ENCODE data around the gene RASSF7.

DNA sequence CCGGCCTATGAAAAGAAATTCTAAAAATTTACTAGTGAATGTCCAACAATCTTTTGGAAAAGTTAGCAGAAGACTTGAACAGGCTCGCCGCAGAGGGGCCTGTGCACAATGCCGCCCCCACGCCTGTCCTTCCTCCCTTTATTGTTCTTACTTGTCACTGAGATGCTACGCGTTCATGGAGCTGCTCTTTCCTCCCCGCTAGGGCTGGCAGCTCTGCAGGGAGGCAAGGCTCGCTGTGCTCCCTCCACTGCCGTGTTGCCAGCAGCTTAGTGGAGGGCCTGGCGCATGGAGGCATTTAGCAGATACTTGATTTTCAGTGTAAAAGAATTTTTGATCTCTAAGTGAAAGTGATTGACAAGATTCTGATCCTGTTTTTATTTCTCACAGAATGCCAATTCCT lies 30.2 kb downstream of the RASSF7 start:
- TF ChIP-seq, protein P1, sequence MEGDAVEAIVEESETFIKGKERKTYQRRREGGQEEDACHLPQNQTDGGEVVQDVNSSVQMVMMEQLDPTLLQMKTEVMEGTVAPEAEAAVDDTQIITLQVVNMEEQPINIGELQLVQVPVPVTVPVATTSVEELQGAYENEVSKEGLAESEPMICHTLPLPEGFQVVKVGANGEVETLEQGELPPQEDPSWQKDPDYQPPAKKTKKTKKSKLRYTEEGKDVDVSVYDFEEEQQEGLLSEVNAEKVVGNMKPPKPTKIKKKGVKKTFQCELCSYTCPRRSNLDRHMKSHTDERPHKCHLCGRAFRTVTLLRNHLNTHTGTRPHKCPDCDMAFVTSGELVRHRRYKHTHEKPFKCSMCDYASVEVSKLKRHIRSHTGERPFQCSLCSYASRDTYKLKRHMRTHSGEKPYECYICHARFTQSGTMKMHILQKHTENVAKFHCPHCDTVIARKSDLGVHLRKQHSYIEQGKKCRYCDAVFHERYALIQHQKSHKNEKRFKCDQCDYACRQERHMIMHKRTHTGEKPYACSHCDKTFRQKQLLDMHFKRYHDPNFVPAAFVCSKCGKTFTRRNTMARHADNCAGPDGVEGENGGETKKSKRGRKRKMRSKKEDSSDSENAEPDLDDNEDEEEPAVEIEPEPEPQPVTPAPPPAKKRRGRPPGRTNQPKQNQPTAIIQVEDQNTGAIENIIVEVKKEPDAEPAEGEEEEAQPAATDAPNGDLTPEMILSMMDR (IDR thresholded peaks at IDR 0.05), result no peak
- TF ChIP-seq EZH2 (IDR thresholded peaks at IDR 0.05; ENCODE audit: borderline replicate concordance, insufficient read depth, low read depth, low read length, poor library complexity, severe bottlenecking), result no peak

Data from B cell (primary cell).